ENCODE measurements around the gene TGM3.

GRCh38 chr20:2296524-2297356 lies 939 bp downstream of the TGM3 start:
- TF ChIP-seq CTCF (IDR thresholded peaks at IDR 0.05) (no peak), POLR2A (IDR thresholded peaks at IDR 0.05) (no peak)
